H1 (cell line): ENCODE data around the gene C1QTNF4. TPM values are rescaled to one million over a fixed set of nuclear protein-coding genes. Genes with fewer than 3 reads are reported as not detected.

Experiments used
- ASH2L ChIP-seq: fragments of 200-600, 300-600 bp; sonication (generic); IDR thresholded peaks from one replicate; pipeline ENCODE4 v1.7.1; 2017; ENCODE audit warnings: low read length
- BRCA1 ChIP-seq: IDR thresholded peaks from 2 replicates; pipeline ENCODE4 v1.6.1; 2012; ENCODE audit warnings: low read depth, low read length, improper control_type of control experiment
- CBX8 ChIP-seq: fragments of 300-800, 300-1000 bp; sonication (generic); IDR thresholded peaks from 2 replicates; pipeline ENCODE4 v1.7.1; 2016; ENCODE audit warnings: low read depth, low read length, borderline replicate concordance
- CREB1 ChIP-seq: IDR thresholded peaks from 2 replicates; pipeline ENCODE4 v1.6.1; 2012; ENCODE audit warnings: inconsistent platforms
- E2F6 ChIP-seq: IDR thresholded peaks from 2 replicates; pipeline ENCODE4 v1.6.1; 2012; ENCODE audit warnings: inconsistent platforms
- EGR1 ChIP-seq: IDR thresholded peaks from 2 replicates; pipeline ENCODE4 v1.6.1; 2011; ENCODE audit warnings: low read depth, low read length, borderline replicate concordance
- EZH2 ChIP-seq: fragments of 200-600 bp; sonication (generic); IDR thresholded peaks from 2 replicates; pipeline ENCODE4 v1.7.1; 2012; ENCODE audit warnings: low read depth, mild to moderate bottlenecking, moderate library complexity, low read length, inconsistent platforms; ENCODE audit not compliant: severe bottlenecking
- GABPA ChIP-seq: IDR thresholded peaks from 2 replicates; pipeline ENCODE4 v1.6.1; 2011; ENCODE audit warnings: mild to moderate bottlenecking, low read length, moderate library complexity, borderline replicate concordance; ENCODE audit not compliant: insufficient read depth
- GTF2F1 ChIP-seq: IDR thresholded peaks from 2 replicates; pipeline ENCODE4 v1.6.1; 2012; ENCODE audit warnings: low read depth, low read length, improper control_type of control experiment, borderline replicate concordance
- JUND ChIP-seq: IDR thresholded peaks from 2 replicates; pipeline ENCODE4 v1.6.1; 2011; ENCODE audit warnings: mild to moderate bottlenecking, improper control_type of control experiment, low read length
- KDM5A ChIP-seq: fragments of 200-600 bp; IDR thresholded peaks from 2 replicates; pipeline ENCODE4 v1.7.1; 2012; ENCODE audit warnings: mild to moderate bottlenecking, low read length, inconsistent platforms, mixed read lengths
- PHF8 ChIP-seq: fragments of 200-600 bp; sonication (generic); conservative IDR thresholded peaks from 2 replicates; pipeline ENCODE4 v1.7.1; 2012; ENCODE audit warnings: low read depth, mild to moderate bottlenecking, inconsistent platforms, low read length, moderate library complexity
- RAD21 ChIP-seq, 2 experiments: IDR thresholded peaks in 1 of 2; conservative IDR thresholded peaks in 1 of 2; 2 replicates each; pipeline ENCODE4 v1.6.1; 2011; ENCODE audit warnings: low read depth in 2 of 2, low read length in 2 of 2, improper control_type of control experiment in 1 of 2, inconsistent platforms in 1 of 2, mild to moderate bottlenecking in 1 of 2, moderate library complexity in 1 of 2
- RFX5 ChIP-seq: IDR thresholded peaks from 2 replicates; pipeline ENCODE4 v1.6.1; 2011; ENCODE audit warnings: low read depth, low read length, improper control_type of control experiment, borderline replicate concordance
- RNF2 ChIP-seq: fragments of 200-900, 300-1000 bp; sonication (generic); IDR thresholded peaks from 2 replicates; pipeline ENCODE4 v1.7.1; 2016; ENCODE audit warnings: borderline replicate concordance, low read depth, mild to moderate bottlenecking, antibody characterized with exemption, low read length; ENCODE audit not compliant: poor library complexity, severe bottlenecking; ENCODE audit errors: missing control alignments
- SIX5 ChIP-seq: IDR thresholded peaks from 2 replicates; pipeline ENCODE4 v1.6.1; 2011; ENCODE audit warnings: mild to moderate bottlenecking, low read depth, low read length
- SP1 ChIP-seq: IDR thresholded peaks from 2 replicates; pipeline ENCODE4 v1.6.1; 2011; ENCODE audit warnings: low read depth, low read length
- SP2 ChIP-seq: IDR thresholded peaks from 2 replicates; pipeline ENCODE4 v1.6.1; 2012; ENCODE audit warnings: mild to moderate bottlenecking, low read length, inconsistent platforms
- SUZ12 ChIP-seq: fragments of 200-600 bp; sonication (generic); IDR thresholded peaks from 2 replicates; pipeline ENCODE4 v1.6.1; 2012; ENCODE audit warnings: mild to moderate bottlenecking, inconsistent platforms, low read length, moderate library complexity, mixed read lengths
- USF2 ChIP-seq: IDR thresholded peaks from 2 replicates; pipeline ENCODE4 v1.6.1; 2011; ENCODE audit warnings: low read length, improper control_type of control experiment
- polyA plus RNA-seq, 7 experiments: library from polyadenylated mRNA; depleted of rRNA in 3 of 7; stranded (reverse) in 5 of 7; unstranded in 2 of 7; fragments of >200 nt in 5 of 7; fragments of 200-250 nt in 2 of 7; gene quantifications; 1 replicate in 5 of 7; 2 replicates in 1 of 7; 4 replicates in 1 of 7; pipeline versions ENCODE4 v1.2.1 to v1.2.3, GENCODE V29; 2011 to 2013; ENCODE audit warnings: missing spikeins in 2 of 7, mixed read lengths in 2 of 7
- total RNA-seq: library from RNA; stranded (reverse); fragmentation: NEBNext Ultra II Directional; extraction: Animal tissue kit (Norgen Biotek cat#: 25700); gene quantifications from 2 replicates; pipeline ENCODE4 v1.2.1, GENCODE V29; 2021
- TF ChIP-seq, protein P1 (sequence below): IDR thresholded peaks from 2 replicates; pipeline ENCODE4 v1.6.1; 2012; ENCODE audit warnings: inconsistent platforms

Gene C1QTNF4
- total and polyA plus RNA-seq, 2 of the 8 experiments (the other 6 are each of a cell fraction or from before 2014, with no cell fraction given) = 3.9 to 6.0 TPM

- TF ChIP-seq KDM5A = no peak
- TF ChIP-seq E2F6 = no peak
- peak; percentile 97 for TF ChIP-seq ASH2L
- TF ChIP-seq RFX5 = no peak
- 0 out of 2 replicates have a peak, but pooled peaks have one; percentile 52 for TF ChIP-seq EGR1
- no peak for TF ChIP-seq SP2
- no peak for TF ChIP-seq USF2
- no peak for TF ChIP-seq RNF2
- TF ChIP-seq SUZ12 = no peak
- TF ChIP-seq CREB1 = peak; percentile 54; the same call in 1 of the 2 replicates
- 0 out of 2 replicates have a peak, but pooled peaks have one; percentile 13 for TF ChIP-seq JUND
- TF ChIP-seq EZH2 = no peak
- TF ChIP-seq GTF2F1 = no peak
- peak; percentile 35 to 53; a peak in 3 of 4 replicates for TF ChIP-seq RAD21 (IDR thresholded peaks at IDR 0.05 in 1 of 2, conservative IDR thresholded peaks at IDR 0.05 in 1 of 2; ENCODE audit: low read depth in 2 of 2, low read length in 2 of 2)
- TF ChIP-seq SP1 = peak; percentile 71; the same call in 1 of the 2 replicates
- no peak for TF ChIP-seq SIX5
- TF ChIP-seq GABPA = no peak; the same call in 1 of the 2 replicates
- TF ChIP-seq BRCA1 = no peak
- TF ChIP-seq CBX8 = no peak
- TF ChIP-seq PHF8 = peak; percentile 78
- TF ChIP-seq, protein P1, sequence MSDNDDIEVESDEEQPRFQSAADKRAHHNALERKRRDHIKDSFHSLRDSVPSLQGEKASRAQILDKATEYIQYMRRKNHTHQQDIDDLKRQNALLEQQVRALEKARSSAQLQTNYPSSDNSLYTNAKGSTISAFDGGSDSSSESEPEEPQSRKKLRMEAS = peak; percentile 72
Measured at GRCh38 chr11:47552566-47553405, 41.4 kb downstream of the C1QTNF4 start, which contains the start of gene CELF1 (continued).
